HG03280 (cell line): ENCODE measurements around the gene OR6N1.
A peak's percentile ranks its signal among the peaks of the same experiment; 100 is the strongest.

Experiments
- ATAC-seq: cut with Tn5 transposase; IDR thresholded peaks from one replicate; pipeline ENCODE4 v1.9.1; 2021; ENCODE audit warnings: mild to moderate bottlenecking, moderate library complexity; ENCODE audit not compliant: unreplicated experiment

The OR6N1 gene, protein sequence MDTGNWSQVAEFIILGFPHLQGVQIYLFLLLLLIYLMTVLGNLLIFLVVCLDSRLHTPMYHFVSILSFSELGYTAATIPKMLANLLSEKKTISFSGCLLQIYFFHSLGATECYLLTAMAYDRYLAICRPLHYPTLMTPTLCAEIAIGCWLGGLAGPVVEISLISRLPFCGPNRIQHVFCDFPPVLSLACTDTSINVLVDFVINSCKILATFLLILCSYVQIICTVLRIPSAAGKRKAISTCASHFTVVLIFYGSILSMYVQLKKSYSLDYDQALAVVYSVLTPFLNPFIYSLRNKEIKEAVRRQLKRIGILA

DNA sequence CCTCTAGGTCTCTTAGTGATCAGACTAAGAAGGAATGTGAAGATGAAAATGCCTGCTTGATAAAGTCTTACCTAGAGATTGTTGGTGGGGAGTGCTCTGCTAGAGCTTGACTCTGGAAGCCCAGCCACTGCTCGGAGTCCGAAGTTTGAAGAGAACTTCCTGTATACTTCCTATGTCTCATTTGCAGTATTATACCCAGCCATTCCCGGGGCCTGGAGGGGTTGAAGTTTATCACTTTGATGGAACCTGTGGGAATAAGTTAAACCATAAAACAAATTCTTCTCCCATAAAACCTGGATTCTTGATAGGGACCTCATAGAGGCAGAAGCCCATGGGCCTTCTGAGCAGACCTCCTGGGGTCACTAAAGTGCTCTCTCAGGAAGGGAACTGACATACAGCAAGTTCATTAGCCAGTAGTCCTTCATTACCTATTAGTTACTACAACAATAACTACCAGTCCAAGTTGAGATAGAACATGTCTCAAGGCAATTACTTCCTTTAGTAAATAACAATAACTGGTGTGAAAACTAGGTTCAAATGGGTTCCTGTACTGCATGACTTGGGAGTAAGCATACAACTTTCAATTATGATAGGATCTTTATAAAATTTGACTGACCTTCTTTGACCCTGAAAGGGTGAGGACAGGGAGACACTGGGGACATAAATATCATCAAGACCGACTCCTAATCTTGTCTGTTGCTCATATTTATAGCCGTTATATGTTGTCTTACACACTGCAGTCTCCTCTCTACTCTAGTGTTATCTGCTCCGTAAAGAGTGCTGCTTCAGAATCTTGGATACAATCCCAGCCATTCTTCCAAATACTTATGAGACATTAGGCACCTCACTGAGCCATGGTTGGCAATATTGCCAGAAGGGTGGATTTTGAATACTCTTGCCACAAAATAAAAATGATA lies at the start of gene OR6N1:
OR6N1 (minus strand) TSS at position 246 of the 917 bp plus-strand sequence. CDS start 5,513 bp downstream, outside the sequence.
- ATAC-seq, result no peak

DNA sequence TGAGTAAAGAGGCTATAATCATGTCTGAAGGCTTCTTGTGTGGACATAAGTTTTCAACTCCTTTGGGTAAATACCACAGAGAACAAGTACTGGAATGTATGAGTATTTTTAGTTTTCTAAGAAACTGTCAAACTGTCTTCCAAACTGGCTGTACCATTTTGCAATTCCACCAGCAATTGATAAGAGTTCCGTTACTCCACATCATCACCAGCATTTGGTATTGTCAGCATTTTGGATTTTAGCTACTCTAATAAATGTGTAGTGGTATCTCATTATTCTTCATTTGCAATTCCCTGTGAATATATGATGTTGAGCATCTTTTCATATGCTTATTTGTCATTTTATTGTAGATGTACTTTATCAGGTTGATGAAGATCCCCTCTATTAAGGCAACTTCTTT lies 49.7 kb upstream of the OR6N1 start:
- no peak for ATAC-seq

- ATAC-seq, result peak; percentile 81
These were observed 47.8 kb upstream of the OR6N1 start for GRCh38 chr1:158819461-158820443.

DNA sequence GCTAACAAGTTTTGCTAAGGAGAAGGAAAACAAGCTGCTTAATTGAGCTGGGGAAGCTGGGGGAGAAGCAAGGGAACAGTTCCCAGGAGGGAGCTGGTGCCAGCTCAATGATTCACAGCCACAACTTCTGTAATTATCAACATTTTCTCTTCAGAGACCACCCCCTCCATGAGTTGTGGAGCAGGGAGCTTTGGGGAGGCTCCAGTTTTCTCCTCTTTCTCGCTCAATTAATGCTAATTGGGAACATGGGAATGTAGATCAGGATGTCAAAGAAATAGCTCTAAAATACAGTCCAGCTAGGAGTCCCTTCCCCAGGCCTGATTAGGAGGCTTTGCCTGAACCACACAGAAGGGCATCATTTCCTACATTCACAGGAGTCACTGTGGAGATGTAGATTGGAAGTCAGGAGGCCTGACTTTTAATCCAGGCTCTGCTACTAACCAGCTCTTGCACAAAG lies 47.0 kb upstream of the OR6N1 start:
- no peak for ATAC-seq

DNA sequence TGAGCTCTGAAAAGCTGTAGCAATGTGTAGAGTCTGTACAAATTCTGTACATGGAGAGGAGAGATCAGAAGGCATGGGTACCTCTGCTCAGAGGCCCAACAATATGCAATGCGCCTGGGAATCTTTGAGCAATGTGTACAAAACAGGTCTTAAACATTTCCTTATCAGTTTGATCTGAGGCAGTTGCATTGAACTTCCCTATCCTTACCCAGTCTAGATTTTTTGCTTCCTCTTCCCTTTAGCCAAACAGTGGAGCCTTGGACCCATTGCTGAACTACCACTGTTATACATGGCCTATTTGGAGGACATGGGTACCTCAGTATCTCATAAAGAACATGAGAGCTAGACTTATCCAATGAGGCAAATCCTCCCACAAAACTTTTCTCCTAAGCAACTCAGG lies 46.6 kb upstream of the OR6N1 start:
- no peak for ATAC-seq

DNA sequence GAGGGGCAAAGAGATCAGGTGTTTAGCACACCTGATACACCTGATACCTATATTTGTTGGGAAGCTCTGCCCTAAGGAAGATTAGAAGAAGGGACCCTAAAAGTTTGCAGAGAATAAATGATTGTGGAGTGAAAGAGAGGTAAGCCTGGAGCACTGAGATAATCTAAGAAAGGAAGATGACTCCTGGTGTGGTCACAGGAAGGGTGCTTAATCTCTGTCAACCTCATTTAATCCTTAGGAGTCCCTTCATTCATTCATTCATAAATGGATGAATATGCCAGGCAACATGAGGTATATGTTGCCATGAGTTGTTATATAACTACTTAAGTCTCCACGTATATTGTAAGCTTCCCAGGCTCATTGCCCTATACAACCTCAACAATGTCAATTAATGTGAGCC lies 43.0 kb upstream of the OR6N1 start:
- ATAC-seq, result no peak

GRCh38 chr1:158813164-158813563 lies 41.2 kb upstream of the OR6N1 start:
- ATAC-seq, result no peak

DNA sequence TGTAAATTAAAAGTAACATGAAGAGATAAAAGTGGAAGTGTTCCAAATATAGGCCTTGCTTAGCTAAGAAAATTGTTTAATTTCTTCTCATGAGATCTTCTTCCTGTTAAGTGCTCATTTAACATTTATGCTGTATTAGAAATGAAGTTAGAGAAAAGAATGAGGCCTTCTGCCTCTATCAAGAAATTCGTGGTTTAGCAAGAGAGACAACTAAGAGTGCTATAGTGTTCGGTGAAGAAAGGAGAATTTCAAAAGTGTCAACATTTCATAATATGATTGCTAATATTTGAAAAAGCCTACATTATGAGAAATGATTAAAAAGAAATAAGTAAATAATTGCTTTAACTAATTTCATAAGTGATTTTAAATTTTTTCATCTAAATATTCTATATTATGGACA lies 40.3 kb upstream of the OR6N1 start:
- no peak for ATAC-seq

- ATAC-seq, result no peak
These were observed 38.3 kb upstream of the OR6N1 start for GRCh38 chr1:158810311-158810710.

GRCh38 chr1:158809862-158810261 lies 37.9 kb upstream of the OR6N1 start:
- ATAC-seq, result no peak

DNA sequence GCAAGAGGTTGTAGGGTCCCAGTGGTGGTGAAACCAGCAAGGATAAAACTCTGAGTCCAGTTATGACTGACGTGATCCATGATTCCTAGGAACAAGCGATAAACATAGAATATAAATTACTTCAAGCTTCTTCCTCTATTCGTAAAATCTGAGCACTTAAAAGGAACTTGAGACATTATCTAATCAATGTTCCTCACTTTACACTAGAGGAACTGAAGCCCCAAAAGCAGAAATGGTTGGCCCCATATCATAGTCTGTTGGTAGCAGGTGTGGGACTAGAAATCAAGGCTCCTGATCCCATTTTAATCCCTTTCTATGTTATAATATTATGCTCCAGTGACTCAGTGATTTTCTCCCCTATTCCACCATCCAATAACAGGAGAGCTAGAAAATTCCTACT lies 37.3 kb upstream of the OR6N1 start:
- ATAC-seq, result no peak

GRCh38 chr1:158806916-158807536 lies 35.0 kb upstream of the OR6N1 start:
- no peak for ATAC-seq

- ATAC-seq, result no peak
These were observed 31.7 kb upstream of the OR6N1 start for GRCh38 chr1:158803678-158804077.

GRCh38 chr1:158801396-158801795 lies 29.4 kb upstream of the OR6N1 start:
- no peak for ATAC-seq

DNA sequence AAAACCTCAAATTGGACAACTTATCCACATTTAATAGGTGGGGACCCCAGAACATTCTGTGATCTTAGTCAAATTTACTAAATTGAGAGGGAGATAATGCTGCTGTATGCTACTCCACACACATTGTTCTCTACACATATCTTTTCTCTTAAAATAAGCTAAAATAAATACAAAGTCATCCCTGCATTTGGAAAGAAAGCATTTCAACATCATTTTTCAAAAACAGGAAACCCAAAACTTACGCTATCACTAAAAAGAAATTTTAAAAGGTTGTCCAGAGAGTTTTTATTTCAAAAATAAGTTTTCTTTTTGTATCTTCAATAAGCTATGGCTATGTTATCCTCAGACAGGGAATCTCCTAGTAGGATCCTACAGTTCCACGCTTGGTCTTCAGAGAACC lies 28.5 kb upstream of the OR6N1 start:
- no peak for ATAC-seq

DNA sequence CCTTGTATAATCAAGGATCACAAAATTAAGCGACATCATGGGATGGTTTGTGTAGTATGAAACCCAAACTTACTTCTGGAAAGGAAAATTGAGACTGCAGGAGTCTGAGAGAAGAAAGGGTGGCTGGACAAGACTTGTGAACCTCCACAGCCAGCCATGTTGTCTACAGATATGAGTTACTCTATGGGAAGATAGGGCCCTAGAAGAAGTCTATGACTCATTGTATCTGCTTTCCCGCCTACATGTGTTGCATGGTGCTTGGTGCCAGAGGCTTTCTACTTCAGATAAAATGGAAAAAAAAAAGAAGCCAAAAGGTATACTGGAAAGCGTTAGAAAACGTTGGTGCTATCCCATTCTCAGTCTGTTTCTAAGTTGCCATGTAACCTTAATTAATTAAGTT lies 27.7 kb upstream of the OR6N1 start:
- no peak for ATAC-seq

GRCh38 chr1:158798531-158798930 lies 26.5 kb upstream of the OR6N1 start:
- ATAC-seq, result no peak

DNA sequence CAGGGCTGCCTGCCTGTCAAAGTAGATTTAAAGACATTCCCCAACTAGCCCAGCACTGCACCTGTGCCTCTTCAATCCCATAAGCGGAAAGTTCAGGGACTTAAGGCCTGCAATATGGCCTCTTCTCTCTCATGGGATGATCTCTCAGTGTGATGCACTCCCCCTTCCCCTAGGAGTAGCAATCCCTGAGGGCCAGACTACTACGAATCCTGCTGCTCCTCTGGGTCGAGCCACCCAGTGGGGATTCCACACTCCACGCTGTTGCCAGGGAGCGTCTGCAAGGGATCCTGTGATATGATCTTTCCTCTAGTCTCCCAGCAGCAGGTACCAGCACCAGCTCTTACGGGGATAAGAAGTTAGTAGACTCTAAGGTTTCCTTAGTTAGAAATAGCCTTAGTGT lies 22.3 kb upstream of the OR6N1 start:
- ATAC-seq, result no peak

- ATAC-seq, result no peak
These were observed 21.6 kb upstream of the OR6N1 start for GRCh38 chr1:158793604-158794003.

- ATAC-seq, result no peak
These were observed 9.1 kb upstream of the OR6N1 start, which contains the start of gene OR6N2 for GRCh38 chr1:158781104-158781503. Gene OR6N2, minus strand, starts transcription at chr1:158781204. Its CDS starts 3,569 bp downstream, at chr1:158777635.
